HEK293T (cell line): ENCODE results near the gene ATP8A2.
"Not testable (repeated sequence)": the region's sequence is repeated elsewhere in the genome, so short reads cannot be mapped to it uniquely, and the experiment has no call there.

Source experiments
- CTCF ChIA-PET: fragments of 350-600 bp; formaldehyde crosslinking; extraction: SDS; loops from one replicate; lab custom pipeline; 2021; ENCODE audit warnings: antibody characterized with exemption, inconsistent platforms; lab: Yijun Ruan, JAX
- POLR2A ChIA-PET: fragments of 350-600 bp; formaldehyde crosslinking; extraction: SDS; loops from one replicate; lab custom pipeline; 2020; ENCODE audit warnings: antibody characterized with exemption, inconsistent platforms; lab: Yijun Ruan, JAX
- DNase-seq: peaks from one replicate; pipeline ENCODE4 v3.0.0; 2012; ENCODE audit warnings: mixed read lengths; ENCODE audit errors: extremely low spot score
- ARNT ChIP-seq: fragments of 450-650 bp; IDR thresholded peaks from 2 replicates; pipeline ENCODE4 v1.6.1; 2017; ENCODE audit warnings: mild to moderate bottlenecking
- BHLHE40 ChIP-seq: fragments of 450-650 bp; IDR thresholded peaks from 2 replicates; pipeline ENCODE4 v1.6.1; 2016; ENCODE audit warnings: mild to moderate bottlenecking, moderate library complexity, borderline replicate concordance
- CTBP1 ChIP-seq: fragments of 450-650 bp; IDR thresholded peaks from 2 replicates; pipeline ENCODE4 v1.6.1; 2016; ENCODE audit warnings: borderline replicate concordance
- ELF4 ChIP-seq: fragments of 450-650 bp; IDR thresholded peaks from 2 replicates; pipeline ENCODE4 v1.6.1; 2017; ENCODE audit warnings: antibody characterized with exemption
- FOXA1 ChIP-seq: fragments of 450-650 bp; IDR thresholded peaks from 2 replicates; pipeline ENCODE4 v1.6.1; 2016; ENCODE audit warnings: mild to moderate bottlenecking
- FOXK2 ChIP-seq: fragments of 450-650 bp; IDR thresholded peaks from 2 replicates; pipeline ENCODE4 v1.6.1; 2016; ENCODE audit warnings: mild to moderate bottlenecking
- FOXM1 ChIP-seq: fragments of 450-650 bp; IDR thresholded peaks from 2 replicates; pipeline ENCODE4 v1.6.1; 2017; ENCODE audit warnings: mild to moderate bottlenecking, borderline replicate concordance
- HDGF ChIP-seq: fragments of 450-650 bp; IDR thresholded peaks from 2 replicates; pipeline ENCODE4 v1.6.1; 2017; ENCODE audit warnings: antibody characterized with exemption, borderline replicate concordance
- L3MBTL2 ChIP-seq: fragments of 450-650 bp; conservative IDR thresholded peaks from 2 replicates; pipeline ENCODE4 v1.6.1; 2016; ENCODE audit warnings: mild to moderate bottlenecking
- LEF1 ChIP-seq: fragments of 450-650 bp; IDR thresholded peaks from 2 replicates; pipeline ENCODE4 v1.6.1; 2017; ENCODE audit warnings: mild to moderate bottlenecking, borderline replicate concordance
- NFRKB ChIP-seq: fragments of 450-650 bp; IDR thresholded peaks from 2 replicates; pipeline ENCODE4 v1.6.1; 2016; ENCODE audit warnings: mild to moderate bottlenecking, moderate library complexity
- PKNOX1 ChIP-seq: fragments of 450-650 bp; IDR thresholded peaks from 2 replicates; pipeline ENCODE4 v1.6.1; 2016
- SP1 ChIP-seq: fragments of 450-650 bp; IDR thresholded peaks from 2 replicates; pipeline ENCODE4 v1.6.1; 2017
- SUZ12 ChIP-seq: fragments of 450-650 bp; IDR thresholded peaks from 2 replicates; pipeline ENCODE4 v1.6.1; 2016; ENCODE audit warnings: mild to moderate bottlenecking
- TARDBP ChIP-seq: fragments of 450-650 bp; IDR thresholded peaks from 2 replicates; pipeline ENCODE4 v1.6.1; 2016
- ZNF384 ChIP-seq: fragments of 450-650 bp; IDR thresholded peaks from 2 replicates; pipeline ENCODE4 v1.6.1; 2016

Gene ATP8A2

GRCh38 chr13:25943081-25943480 is 571.3 kb downstream of the ATP8A2 start:
- CTCF ChIA-PET: no interaction called here
- no peak for DNase-seq
- TF ChIP-seq CTBP1 (no peak), L3MBTL2 (no peak), TARDBP (no peak), NFRKB (no peak), ELF4 (no peak), PKNOX1 (no peak), SP1 (no peak)
- POLR2A ChIA-PET: no interaction called here

- ChIA-PET CTCF (no interaction called here), POLR2A (no interaction called here)
- DNase-seq: no peak
- no peak for TF ChIP-seq L3MBTL2
- TF ChIP-seq CTBP1: no peak
- TF ChIP-seq SP1: no peak
- TF ChIP-seq ARNT: no peak
- TF ChIP-seq ZNF384: no peak
- TF ChIP-seq SUZ12: no peak
- no peak for TF ChIP-seq LEF1
- no peak for TF ChIP-seq BHLHE40
- no peak for TF ChIP-seq FOXA1
- no peak for TF ChIP-seq FOXM1
- no peak for TF ChIP-seq HDGF
- TF ChIP-seq PKNOX1: no peak
- no peak for TF ChIP-seq TARDBP
- TF ChIP-seq ELF4: no peak
- no peak for TF ChIP-seq FOXK2
Observed at GRCh38 chr13:25943658-25944057, 571.9 kb downstream of the ATP8A2 start.

GRCh38 chr13:25945596-25945995 is 573.8 kb downstream of the ATP8A2 start:
- DNase-seq: no peak
- TF ChIP-seq ARNT (no peak), CTBP1 (no peak), FOXK2 (no peak), PKNOX1 (no peak), ZNF384 (no peak), FOXA1 (no peak), ELF4 (no peak), L3MBTL2 (no peak), HDGF (no peak), FOXM1 (no peak)
- ChIA-PET POLR2A (no interaction called here), CTCF (interaction anchor here (0.6 kb wide), 1 partner anchor 1712 kb away, joined by 6 read pairs; no protein-coding TSS in a partner anchor)

DNA sequence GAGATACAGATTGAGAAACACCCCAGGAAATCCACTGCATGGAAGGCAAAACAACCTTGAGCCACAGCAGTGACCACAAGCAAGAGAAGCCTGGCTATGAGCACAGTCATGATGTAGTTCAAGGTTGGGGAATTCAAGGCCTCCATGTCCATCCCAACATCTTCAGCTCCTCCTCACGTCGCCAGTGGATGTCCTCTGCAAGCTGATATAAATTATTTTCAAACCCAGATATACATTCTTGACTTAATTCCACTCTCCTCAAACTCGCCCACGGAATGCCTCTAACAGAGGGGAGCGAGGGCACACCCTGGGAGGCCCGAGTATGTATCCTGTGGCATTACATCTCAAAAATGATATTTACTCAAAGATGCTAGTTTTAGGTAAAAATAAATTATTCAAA is 574.5 kb downstream of the ATP8A2 start:
- TF ChIP-seq FOXM1 (no peak), L3MBTL2 (no peak), NFRKB (no peak), HDGF (no peak), TARDBP (no peak), FOXA1 (no peak), SUZ12 (no peak), FOXK2 (no peak), LEF1 (no peak)
- ChIA-PET CTCF (no interaction called here), POLR2A (no interaction called here)
- no peak for DNase-seq

- ChIA-PET CTCF (no interaction called here), POLR2A (no interaction called here)
- no peak for DNase-seq
- TF ChIP-seq FOXA1: no peak
- TF ChIP-seq SP1: no peak
- no peak for TF ChIP-seq FOXK2
- TF ChIP-seq CTBP1: no peak
- no peak for TF ChIP-seq FOXM1
- TF ChIP-seq NFRKB: no peak
Observed at GRCh38 chr13:25948910-25949309, 577.1 kb downstream of the ATP8A2 start.

DNA sequence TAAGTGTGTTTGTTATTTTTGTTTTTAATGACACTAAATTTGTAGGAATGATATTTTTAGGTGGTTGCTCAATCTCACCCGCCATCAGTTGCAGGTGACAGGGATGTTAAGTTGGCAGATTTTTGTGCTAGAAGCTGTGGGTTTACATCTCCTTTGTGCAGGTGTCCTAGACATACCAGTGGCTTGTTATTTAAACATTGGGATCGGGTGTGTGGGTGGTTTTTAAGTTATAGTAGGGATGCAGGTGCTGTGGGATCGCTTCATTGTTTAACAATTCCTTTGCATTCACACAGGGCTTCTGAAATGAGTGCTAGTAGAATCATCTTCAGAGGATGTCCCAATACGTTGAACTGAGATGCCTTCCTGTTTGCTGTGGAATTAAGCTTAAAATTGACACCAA is 580.1 kb downstream of the ATP8A2 start:
- TF ChIP-seq FOXA1 (no peak), FOXM1 (no peak), SUZ12 (no peak), NFRKB (no peak), TARDBP (no peak), HDGF (no peak), ARNT (no peak)
- no peak for DNase-seq
- CTCF ChIA-PET: no interaction called here

GRCh38 chr13:25954080-25954479 is 582.3 kb downstream of the ATP8A2 start:
- DNase-seq, POLR2A ChIA-PET, CTCF ChIA-PET: not testable (repeated sequence)

More for the DNA sequence above, 580.1 kb downstream of the ATP8A2 start:
- POLR2A ChIA-PET: no interaction called here

GRCh38 chr13:25954943-25955342 is 583.2 kb downstream of the ATP8A2 start:
- DNase-seq, POLR2A ChIA-PET, CTCF ChIA-PET: not testable (repeated sequence)
